Retina (tissue), 1 donor: Measurements from ENCODE around the gene ARID5B.

Experiments used
- DNase-seq: peaks from one replicate; pipeline ENCODE4 v3.0.0-alpha.2; 2016

The ARID5B gene

GRCh38 chr10:62109587-62110293, 208.2 kb downstream of the ARID5B start:
- no peak for DNase-seq

- no peak for DNase-seq
Measured at GRCh38 chr10:62112300-62112699, 210.8 kb downstream of the ARID5B start.

GRCh38 chr10:62112963-62113362, 211.5 kb downstream of the ARID5B start:
- no peak for DNase-seq

- DNase-seq: no peak
Measured at GRCh38 chr10:62113680-62114079, 212.2 kb downstream of the ARID5B start.

GRCh38 chr10:62115321-62115720, 213.8 kb downstream of the ARID5B start:
- no peak for DNase-seq

- no peak for DNase-seq
Measured at GRCh38 chr10:62115842-62116241, 214.3 kb downstream of the ARID5B start.

- DNase-seq: no peak
Measured at GRCh38 chr10:62116896-62117295, 215.4 kb downstream of the ARID5B start.

GRCh38 chr10:62121187-62121530, 219.7 kb downstream of the ARID5B start:
- no peak for DNase-seq

GRCh38 chr10:62127975-62128374, 226.5 kb downstream of the ARID5B start:
- no peak for DNase-seq

- no peak for DNase-seq
Measured at GRCh38 chr10:62130948-62131347, 229.4 kb downstream of the ARID5B start.

- no peak for DNase-seq
Measured at GRCh38 chr10:62131724-62132123, 230.2 kb downstream of the ARID5B start.

GRCh38 chr10:62133618-62134017, 232.1 kb downstream of the ARID5B start:
- no peak for DNase-seq

- DNase-seq: no peak
Measured at GRCh38 chr10:62136931-62137330, 235.4 kb downstream of the ARID5B start.
